GM21576 (cell line): ENCODE data around the gene WNK1.

Experiments used
- ATAC-seq: cut with Tn5 transposase; IDR thresholded peaks from one replicate; pipeline ENCODE4 v1.9.1; 2021; ENCODE audit warnings: mild to moderate bottlenecking, moderate library complexity; ENCODE audit not compliant: unreplicated experiment

Gene WNK1

GRCh38 chr12:851343-851742 is 99.0 kb downstream of the WNK1 start:
- ATAC-seq, result no peak

GRCh38 chr12:851913-852312 is 99.5 kb downstream of the WNK1 start:
- ATAC-seq, result no peak

- no peak for ATAC-seq
These were observed 100.5 kb downstream of the WNK1 start for GRCh38 chr12:852864-853263.

GRCh38 chr12:857611-858010 is 105.2 kb downstream of the WNK1 start:
- ATAC-seq, result no peak

GRCh38 chr12:862303-862911 is 110.0 kb downstream of the WNK1 start:
- ATAC-seq, result no peak

- ATAC-seq, result no peak
These were observed 110.9 kb downstream of the WNK1 start for GRCh38 chr12:863285-863684.

- ATAC-seq, result no peak
These were observed 113.2 kb downstream of the WNK1 start for GRCh38 chr12:865614-866013.

- no peak for ATAC-seq
These were observed 115.5 kb downstream of the WNK1 start for GRCh38 chr12:867905-868304.

GRCh38 chr12:868722-869121 is 116.3 kb downstream of the WNK1 start:
- no peak for ATAC-seq

- no peak for ATAC-seq
These were observed 118.0 kb downstream of the WNK1 start for GRCh38 chr12:870378-870777.

- ATAC-seq, result no peak
These were observed 121.6 kb downstream of the WNK1 start for GRCh38 chr12:873954-874353.

GRCh38 chr12:879641-880040 is 127.3 kb downstream of the WNK1 start:
- ATAC-seq, result no peak

- no peak for ATAC-seq
These were observed 128.3 kb downstream of the WNK1 start for GRCh38 chr12:880656-881055.

- no peak for ATAC-seq
These were observed 132.5 kb downstream of the WNK1 start for GRCh38 chr12:884746-885414.

GRCh38 chr12:885701-886100 is 133.3 kb downstream of the WNK1 start:
- ATAC-seq, result no peak

- ATAC-seq, result no peak
These were observed 133.8 kb downstream of the WNK1 start for GRCh38 chr12:886206-886605.

- ATAC-seq, result no peak
These were observed 141.8 kb downstream of the WNK1 start for GRCh38 chr12:894226-894625.

- ATAC-seq, result no peak
These were observed 143.7 kb downstream of the WNK1 start for GRCh38 chr12:896031-896430.

- ATAC-seq, result no peak
These were observed 145.0 kb downstream of the WNK1 start for GRCh38 chr12:897386-897785.

- ATAC-seq, result no peak
These were observed 150.2 kb downstream of the WNK1 start for GRCh38 chr12:902581-902980.

GRCh38 chr12:903055-903454 is 150.7 kb downstream of the WNK1 start:
- ATAC-seq, result no peak

GRCh38 chr12:904010-904414 is 151.6 kb downstream of the WNK1 start:
- no peak for ATAC-seq
